Stimulated activated CD8-positive, alpha-beta memory T cell treated with anti-CD3 and anti-CD28 coated beads, Interleukin-2, amount 100 ng/mL, for 48 hours (primary cell): Measurements from ENCODE around the gene OR5AC2.
A peak's percentile ranks its signal among the peaks of the same experiment; 100 is the strongest.

ENCODE experiments used
- DNase-seq, 2 donors: peaks; one replicate each; pipeline ENCODE4 v3.0.0-alpha.2; 2020; ENCODE audit warnings: low read depth in 2 of 2

OR5AC2 gene

GRCh38 chr3:98086873-98087272, at the start of gene OR5AC2:
Gene OR5AC2 (plus strand): TSS chr3:98087173. CDS start chr3:98087173, 0 bp downstream.
- DNase-seq = no peak

GRCh38 chr3:98038286-98038685, 48.7 kb upstream of the OR5AC2 start:
- DNase-seq = no peak

- no peak for DNase-seq
Observed at GRCh38 chr3:98038876-98039275, 48.1 kb upstream of the OR5AC2 start.

GRCh38 chr3:98039322-98040024, 47.5 kb upstream of the OR5AC2 start:
- peak; percentile 34 to 46 for DNase-seq

- no peak for DNase-seq
Observed at GRCh38 chr3:98041350-98041749, 45.6 kb upstream of the OR5AC2 start.

GRCh38 chr3:98048586-98048985, 38.4 kb upstream of the OR5AC2 start:
- DNase-seq = no peak

- no peak for DNase-seq
Observed at GRCh38 chr3:98049271-98049670, 37.7 kb upstream of the OR5AC2 start.

GRCh38 chr3:98056035-98056434, 30.9 kb upstream of the OR5AC2 start:
- no peak for DNase-seq

- DNase-seq = no peak
Observed at GRCh38 chr3:98057631-98058030, 29.3 kb upstream of the OR5AC2 start.

- DNase-seq = no peak
Observed at GRCh38 chr3:98058244-98058960, 28.6 kb upstream of the OR5AC2 start.

GRCh38 chr3:98068824-98069223, 18.1 kb upstream of the OR5AC2 start:
- DNase-seq = no peak

- DNase-seq = no peak
Observed at GRCh38 chr3:98070840-98071239, 16.1 kb upstream of the OR5AC2 start.

GRCh38 chr3:98073486-98073885, 13.5 kb upstream of the OR5AC2 start:
- no peak for DNase-seq

- no peak for DNase-seq
Observed at GRCh38 chr3:98095882-98096281, 8.9 kb downstream of the OR5AC2 start.

GRCh38 chr3:98099848-98100247, 12.9 kb downstream of the OR5AC2 start:
- no peak for DNase-seq

- DNase-seq = no peak
Observed at GRCh38 chr3:98108162-98108561, 21.2 kb downstream of the OR5AC2 start.

GRCh38 chr3:98109807-98110549, 23.0 kb downstream of the OR5AC2 start:
- DNase-seq = no peak

GRCh38 chr3:98110550-98110908, 23.6 kb downstream of the OR5AC2 start:
- DNase-seq = no peak

GRCh38 chr3:98114264-98114663, 27.3 kb downstream of the OR5AC2 start:
- DNase-seq = no peak

GRCh38 chr3:98115717-98116116, 28.7 kb downstream of the OR5AC2 start:
- no peak for DNase-seq

- DNase-seq = no peak
Observed at GRCh38 chr3:98130421-98130820, 43.4 kb downstream of the OR5AC2 start, which contains the start of gene OR5H1. Gene OR5H1 (plus strand): TSS chr3:98130721. CDS start chr3:98132698, 1,977 bp downstream.

- DNase-seq = no peak
Observed at GRCh38 chr3:98136631-98137030, 49.7 kb downstream of the OR5AC2 start.
